HepG2 (cell line): ENCODE results near the gene FAT4. TPM values are rescaled to one million over a fixed set of nuclear protein-coding genes. Genes with fewer than 3 reads are reported as not detected.

ENCODE experiments used
- FIP1L1 ChIP-seq: fragments of 200-400 bp; formaldehyde crosslinking; IDR thresholded peaks from 2 replicates; pipeline ENCODE4 v1.6.1; 2018; ENCODE audit warnings: low read depth, mild to moderate bottlenecking, low read length, moderate library complexity, borderline replicate concordance; ENCODE audit not compliant: insufficient read depth
- GPN1 ChIP-seq: sonication (generic); formaldehyde crosslinking; IDR thresholded peaks from 2 replicates; pipeline ENCODE4 v1.5.1; 2020; ENCODE audit warnings: missing genetic modification reagents, borderline replicate concordance
- HNRNPH1 ChIP-seq: fragments of 200-400 bp; formaldehyde crosslinking; optimal IDR thresholded peaks from 2 replicates; pipeline ENCODE3; 2017; ENCODE audit warnings: mild to moderate bottlenecking, low read depth, low read length
- ZBTB7B ChIP-seq: sonication (generic); formaldehyde crosslinking; IDR thresholded peaks from 2 replicates; pipeline ENCODE4 v1.4.0; 2020; ENCODE audit warnings: missing genetic modification reagents
- ZNF235 ChIP-seq: sonication (generic); formaldehyde crosslinking; IDR thresholded peaks from 2 replicates; pipeline ENCODE4 v1.8.1; 2023; ENCODE audit warnings: mild to moderate bottlenecking, missing genetic modification reagents, borderline replicate concordance
- ZNF253 ChIP-seq: sonication (generic); formaldehyde crosslinking; IDR thresholded peaks from 2 replicates; pipeline ENCODE4 v1.8.0; 2022; ENCODE audit warnings: mild to moderate bottlenecking, missing genetic modification reagents, borderline replicate concordance
- ZNF761 ChIP-seq: sonication (generic); formaldehyde crosslinking; conservative IDR thresholded peaks from 2 replicates; pipeline ENCODE4 v1.4.0; 2020; ENCODE audit warnings: mild to moderate bottlenecking, missing genetic modification reagents
- polyA plus RNA-seq, 8 experiments: library from polyadenylated mRNA; depleted of rRNA in 3 of 8; stranded (reverse) in 7 of 8; unstranded in 1 of 8; fragments of >200 nt; fragmentation: Illumina TruSeq in 4 of 8; extraction: Trizol in 4 of 8; gene quantifications; 2 replicates each; pipeline versions ENCODE4 v1.2.1 to v1.2.3, GENCODE V29; 2011 to 2016; ENCODE audit warnings: low read depth in 4 of 8, missing spikeins in 1 of 8, mixed read lengths in 1 of 8; ENCODE audit not compliant: insufficient read depth in 1 of 8
- total RNA-seq, 5 experiments: library from RNA; depleted of rRNA; stranded (reverse); fragments of >200 nt; fragmentation: Illumina TruSeq; extraction: Trizol; gene quantifications; 2 replicates each; pipeline ENCODE4 v1.2.3, GENCODE V29; 2016; ENCODE audit warnings: low read depth in 1 of 5
- TF ChIP-seq, protein P1 (sequence below): sonication (generic); formaldehyde crosslinking; IDR thresholded peaks from 2 replicates; pipeline ENCODE4 v1.4.0; 2020; ENCODE audit warnings: missing genetic modification reagents, borderline replicate concordance
- TF ChIP-seq, protein P2 (sequence below): sonication (generic); formaldehyde crosslinking; IDR thresholded peaks from 2 replicates; pipeline ENCODE4 v1.5.1; 2020; ENCODE audit warnings: missing genetic modification reagents, mild to moderate bottlenecking, borderline replicate concordance
- TF ChIP-seq, protein P3 (sequence below): sonication (generic); formaldehyde crosslinking; conservative IDR thresholded peaks from 2 replicates; pipeline ENCODE4 v1.4.0; 2020; ENCODE audit warnings: mild to moderate bottlenecking, missing genetic modification reagents, moderate library complexity
- TF ChIP-seq, protein P4 (sequence below): sonication (generic); formaldehyde crosslinking; IDR thresholded peaks from 2 replicates; pipeline ENCODE4 v1.4.0; 2020; ENCODE audit warnings: missing genetic modification reagents, borderline replicate concordance
- TF ChIP-seq, protein P5 (sequence below): IDR thresholded peaks from 2 replicates; pipeline ENCODE4 v1.6.1; 2016; ENCODE audit warnings: missing compliant biosample characterization, missing genetic modification reagents, borderline replicate concordance

FAT4 gene
- total and polyA plus RNA-seq, 2 of the 13 experiments (the other 11 are each of a cell fraction or from before 2014, with no cell fraction given) = 0.27 to 1.2 TPM

DNA sequence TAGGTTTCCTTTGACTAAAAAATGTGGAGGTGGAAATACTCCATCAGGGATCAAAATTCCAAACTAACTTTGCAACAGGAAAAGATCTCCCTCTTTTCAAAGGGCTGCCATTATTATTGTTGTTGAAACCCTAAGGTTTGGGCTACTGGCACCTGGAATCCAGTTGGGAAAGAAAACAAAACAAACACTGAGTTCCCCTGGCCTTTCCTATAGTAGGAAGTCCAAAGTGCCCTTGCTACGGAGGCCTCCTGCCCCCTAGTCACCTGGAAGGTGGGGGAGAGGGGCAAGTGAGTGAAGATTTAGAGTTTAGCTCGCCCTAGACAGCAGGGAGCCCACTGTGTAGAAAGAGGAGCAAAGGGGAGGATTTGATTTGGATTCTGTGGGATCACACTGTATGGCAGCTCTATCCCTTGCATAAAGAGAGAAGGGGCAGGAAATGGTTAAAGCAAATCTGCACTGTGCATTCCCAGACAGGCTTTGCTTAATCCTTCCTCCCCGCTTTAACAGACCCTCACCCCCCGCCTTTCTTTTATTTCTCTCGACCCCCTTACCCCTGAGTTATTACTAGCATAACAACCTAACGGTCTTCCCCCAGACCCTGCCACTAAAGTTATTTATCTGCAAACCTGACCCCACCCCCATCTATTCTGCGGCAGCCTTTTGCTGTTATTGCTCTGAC, 627 bp upstream of the FAT4 start (continued):
- TF ChIP-seq, protein P1, sequence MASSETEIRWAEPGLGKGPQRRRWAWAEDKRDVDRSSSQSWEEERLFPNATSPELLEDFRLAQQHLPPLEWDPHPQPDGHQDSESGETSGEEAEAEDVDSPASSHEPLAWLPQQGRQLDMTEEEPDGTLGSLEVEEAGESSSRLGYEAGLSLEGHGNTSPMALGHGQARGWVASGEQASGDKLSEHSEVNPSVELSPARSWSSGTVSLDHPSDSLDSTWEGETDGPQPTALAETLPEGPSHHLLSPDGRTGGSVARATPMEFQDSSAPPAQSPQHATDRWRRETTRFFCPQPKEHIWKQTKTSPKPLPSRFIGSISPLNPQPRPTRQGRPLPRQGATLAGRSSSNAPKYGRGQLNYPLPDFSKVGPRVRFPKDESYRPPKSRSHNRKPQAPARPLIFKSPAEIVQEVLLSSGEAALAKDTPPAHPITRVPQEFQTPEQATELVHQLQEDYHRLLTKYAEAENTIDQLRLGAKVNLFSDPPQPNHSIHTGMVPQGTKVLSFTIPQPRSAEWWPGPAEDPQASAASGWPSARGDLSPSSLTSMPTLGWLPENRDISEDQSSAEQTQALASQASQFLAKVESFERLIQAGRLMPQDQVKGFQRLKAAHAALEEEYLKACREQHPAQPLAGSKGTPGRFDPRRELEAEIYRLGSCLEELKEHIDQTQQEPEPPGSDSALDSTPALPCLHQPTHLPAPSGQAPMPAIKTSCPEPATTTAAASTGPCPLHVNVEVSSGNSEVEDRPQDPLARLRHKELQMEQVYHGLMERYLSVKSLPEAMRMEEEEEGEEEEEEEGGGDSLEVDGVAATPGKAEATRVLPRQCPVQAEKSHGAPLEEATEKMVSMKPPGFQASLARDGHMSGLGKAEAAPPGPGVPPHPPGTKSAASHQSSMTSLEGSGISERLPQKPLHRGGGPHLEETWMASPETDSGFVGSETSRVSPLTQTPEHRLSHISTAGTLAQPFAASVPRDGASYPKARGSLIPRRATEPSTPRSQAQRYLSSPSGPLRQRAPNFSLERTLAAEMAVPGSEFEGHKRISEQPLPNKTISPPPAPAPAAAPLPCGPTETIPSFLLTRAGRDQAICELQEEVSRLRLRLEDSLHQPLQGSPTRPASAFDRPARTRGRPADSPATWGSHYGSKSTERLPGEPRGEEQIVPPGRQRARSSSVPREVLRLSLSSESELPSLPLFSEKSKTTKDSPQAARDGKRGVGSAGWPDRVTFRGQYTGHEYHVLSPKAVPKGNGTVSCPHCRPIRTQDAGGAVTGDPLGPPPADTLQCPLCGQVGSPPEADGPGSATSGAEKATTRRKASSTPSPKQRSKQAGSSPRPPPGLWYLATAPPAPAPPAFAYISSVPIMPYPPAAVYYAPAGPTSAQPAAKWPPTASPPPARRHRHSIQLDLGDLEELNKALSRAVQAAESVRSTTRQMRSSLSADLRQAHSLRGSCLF (CRISPR knock-in tag) = no peak
- TF ChIP-seq HNRNPH1 = no peak
- TF ChIP-seq, protein P2, sequence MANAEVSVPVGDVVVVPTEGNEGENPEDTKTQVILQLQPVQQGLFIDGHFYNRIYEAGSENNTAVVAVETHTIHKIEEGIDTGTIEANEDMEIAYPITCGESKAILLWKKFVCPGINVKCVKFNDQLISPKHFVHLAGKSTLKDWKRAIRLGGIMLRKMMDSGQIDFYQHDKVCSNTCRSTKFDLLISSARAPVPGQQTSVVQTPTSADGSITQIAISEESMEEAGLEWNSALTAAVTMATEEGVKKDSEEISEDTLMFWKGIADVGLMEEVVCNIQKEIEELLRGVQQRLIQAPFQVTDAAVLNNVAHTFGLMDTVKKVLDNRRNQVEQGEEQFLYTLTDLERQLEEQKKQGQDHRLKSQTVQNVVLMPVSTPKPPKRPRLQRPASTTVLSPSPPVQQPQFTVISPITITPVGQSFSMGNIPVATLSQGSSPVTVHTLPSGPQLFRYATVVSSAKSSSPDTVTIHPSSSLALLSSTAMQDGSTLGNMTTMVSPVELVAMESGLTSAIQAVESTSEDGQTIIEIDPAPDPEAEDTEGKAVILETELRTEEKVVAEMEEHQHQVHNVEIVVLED = no peak
- TF ChIP-seq ZNF253 (CRISPR knock-in tag) = no peak
- TF ChIP-seq, protein P3, sequence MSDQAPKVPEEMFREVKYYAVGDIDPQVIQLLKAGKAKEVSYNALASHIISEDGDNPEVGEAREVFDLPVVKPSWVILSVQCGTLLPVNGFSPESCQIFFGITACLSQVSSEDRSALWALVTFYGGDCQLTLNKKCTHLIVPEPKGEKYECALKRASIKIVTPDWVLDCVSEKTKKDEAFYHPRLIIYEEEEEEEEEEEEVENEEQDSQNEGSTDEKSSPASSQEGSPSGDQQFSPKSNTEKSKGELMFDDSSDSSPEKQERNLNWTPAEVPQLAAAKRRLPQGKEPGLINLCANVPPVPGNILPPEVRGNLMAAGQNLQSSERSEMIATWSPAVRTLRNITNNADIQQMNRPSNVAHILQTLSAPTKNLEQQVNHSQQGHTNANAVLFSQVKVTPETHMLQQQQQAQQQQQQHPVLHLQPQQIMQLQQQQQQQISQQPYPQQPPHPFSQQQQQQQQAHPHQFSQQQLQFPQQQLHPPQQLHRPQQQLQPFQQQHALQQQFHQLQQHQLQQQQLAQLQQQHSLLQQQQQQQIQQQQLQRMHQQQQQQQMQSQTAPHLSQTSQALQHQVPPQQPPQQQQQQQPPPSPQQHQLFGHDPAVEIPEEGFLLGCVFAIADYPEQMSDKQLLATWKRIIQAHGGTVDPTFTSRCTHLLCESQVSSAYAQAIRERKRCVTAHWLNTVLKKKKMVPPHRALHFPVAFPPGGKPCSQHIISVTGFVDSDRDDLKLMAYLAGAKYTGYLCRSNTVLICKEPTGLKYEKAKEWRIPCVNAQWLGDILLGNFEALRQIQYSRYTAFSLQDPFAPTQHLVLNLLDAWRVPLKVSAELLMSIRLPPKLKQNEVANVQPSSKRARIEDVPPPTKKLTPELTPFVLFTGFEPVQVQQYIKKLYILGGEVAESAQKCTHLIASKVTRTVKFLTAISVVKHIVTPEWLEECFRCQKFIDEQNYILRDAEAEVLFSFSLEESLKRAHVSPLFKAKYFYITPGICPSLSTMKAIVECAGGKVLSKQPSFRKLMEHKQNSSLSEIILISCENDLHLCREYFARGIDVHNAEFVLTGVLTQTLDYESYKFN (CRISPR knock-in tag) = peak; percentile 73
- TF ChIP-seq ZNF761 (CRISPR knock-in tag) = 0 out of 2 replicates have a peak, but pooled peaks have one; percentile 11
- no peak for TF ChIP-seq GPN1
- TF ChIP-seq, protein P4, sequence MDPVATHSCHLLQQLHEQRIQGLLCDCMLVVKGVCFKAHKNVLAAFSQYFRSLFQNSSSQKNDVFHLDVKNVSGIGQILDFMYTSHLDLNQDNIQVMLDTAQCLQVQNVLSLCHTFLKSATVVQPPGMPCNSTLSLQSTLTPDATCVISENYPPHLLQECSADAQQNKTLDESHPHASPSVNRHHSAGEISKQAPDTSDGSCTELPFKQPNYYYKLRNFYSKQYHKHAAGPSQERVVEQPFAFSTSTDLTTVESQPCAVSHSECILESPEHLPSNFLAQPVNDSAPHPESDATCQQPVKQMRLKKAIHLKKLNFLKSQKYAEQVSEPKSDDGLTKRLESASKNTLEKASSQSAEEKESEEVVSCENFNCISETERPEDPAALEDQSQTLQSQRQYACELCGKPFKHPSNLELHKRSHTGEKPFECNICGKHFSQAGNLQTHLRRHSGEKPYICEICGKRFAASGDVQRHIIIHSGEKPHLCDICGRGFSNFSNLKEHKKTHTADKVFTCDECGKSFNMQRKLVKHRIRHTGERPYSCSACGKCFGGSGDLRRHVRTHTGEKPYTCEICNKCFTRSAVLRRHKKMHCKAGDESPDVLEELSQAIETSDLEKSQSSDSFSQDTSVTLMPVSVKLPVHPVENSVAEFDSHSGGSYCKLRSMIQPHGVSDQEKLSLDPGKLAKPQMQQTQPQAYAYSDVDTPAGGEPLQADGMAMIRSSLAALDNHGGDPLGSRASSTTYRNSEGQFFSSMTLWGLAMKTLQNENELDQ (CRISPR knock-in tag) = no peak
- no peak for TF ChIP-seq ZBTB7B (CRISPR knock-in tag)
- TF ChIP-seq FIP1L1 = no peak
- no peak for TF ChIP-seq ZNF235 (CRISPR knock-in tag)
- TF ChIP-seq, protein P5, sequence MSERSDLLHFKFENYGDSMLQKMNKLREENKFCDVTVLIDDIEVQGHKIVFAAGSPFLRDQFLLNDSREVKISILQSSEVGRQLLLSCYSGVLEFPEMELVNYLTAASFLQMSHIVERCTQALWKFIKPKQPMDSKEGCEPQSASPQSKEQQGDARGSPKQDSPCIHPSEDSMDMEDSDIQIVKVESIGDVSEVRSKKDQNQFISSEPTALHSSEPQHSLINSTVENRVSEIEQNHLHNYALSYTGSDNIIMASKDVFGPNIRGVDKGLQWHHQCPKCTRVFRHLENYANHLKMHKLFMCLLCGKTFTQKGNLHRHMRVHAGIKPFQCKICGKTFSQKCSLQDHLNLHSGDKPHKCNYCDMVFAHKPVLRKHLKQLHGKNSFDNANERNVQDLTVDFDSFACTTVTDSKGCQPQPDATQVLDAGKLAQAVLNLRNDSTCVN (CRISPR knock-in tag) = no peak
